HG02852 (cell line): ENCODE data around the gene WNT8B.

Source experiments
- ATAC-seq: cut with Tn5 transposase; IDR thresholded peaks from one replicate; pipeline ENCODE4 v1.9.1; 2021; ENCODE audit warnings: mild to moderate bottlenecking, moderate library complexity; ENCODE audit not compliant: unreplicated experiment

Gene WNT8B

DNA sequence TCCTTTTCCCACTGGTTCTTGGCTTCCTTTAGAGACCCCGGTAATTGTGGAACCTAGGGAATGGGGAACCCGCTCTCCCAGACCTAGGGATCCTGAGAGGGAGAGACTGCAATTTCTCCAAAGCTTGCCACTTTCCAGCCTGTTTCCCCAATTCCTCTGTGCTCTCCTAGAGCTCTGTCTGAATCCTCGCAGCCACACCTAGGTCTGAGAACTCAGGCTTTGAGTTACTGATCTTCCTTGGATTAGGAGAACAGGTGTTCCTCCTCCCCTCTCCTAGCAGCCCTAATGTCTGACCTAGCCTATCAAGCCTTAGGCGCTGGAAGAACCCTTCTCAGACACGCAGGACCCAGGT, 20.0 kb downstream of the WNT8B start:
- ATAC-seq, result no peak

DNA sequence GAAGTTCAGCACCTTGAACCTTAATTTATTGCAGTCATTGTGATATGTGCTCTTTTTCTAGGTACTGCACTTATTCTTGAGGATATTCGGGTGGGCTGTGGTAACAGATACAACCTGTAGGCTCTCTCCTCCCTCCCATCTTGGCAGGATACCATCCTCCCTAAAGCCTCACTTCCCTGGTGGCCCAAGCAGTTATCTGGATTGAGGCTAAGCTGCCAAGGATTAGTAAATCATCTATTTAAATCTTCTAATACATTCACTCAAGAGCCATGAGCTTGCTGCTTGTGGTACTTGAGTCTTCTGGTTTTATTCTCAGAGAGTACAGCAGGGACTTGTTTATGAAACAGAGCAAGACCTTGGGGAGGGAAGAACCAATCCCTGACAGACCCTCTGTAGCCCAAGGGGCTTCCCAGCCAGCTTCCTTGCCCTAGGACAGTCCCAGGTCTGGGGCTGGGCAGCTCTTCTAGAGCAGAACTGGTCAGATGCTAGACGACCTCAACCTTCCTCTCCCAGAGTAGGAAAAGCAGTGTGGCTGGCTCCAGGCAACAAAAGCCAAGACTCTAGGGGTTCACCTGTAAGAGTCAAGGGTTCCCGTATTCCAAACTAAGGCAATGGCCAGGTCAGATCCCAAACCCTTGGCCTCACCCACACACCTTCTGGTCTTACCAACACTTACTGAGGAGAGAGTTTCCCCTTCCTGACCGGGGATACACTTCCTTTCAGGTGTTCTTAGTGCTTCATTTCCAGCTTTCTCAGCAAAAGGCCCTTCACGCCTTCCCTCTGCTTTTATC, 21.3 kb downstream of the WNT8B start:
- ATAC-seq, result no peak

DNA sequence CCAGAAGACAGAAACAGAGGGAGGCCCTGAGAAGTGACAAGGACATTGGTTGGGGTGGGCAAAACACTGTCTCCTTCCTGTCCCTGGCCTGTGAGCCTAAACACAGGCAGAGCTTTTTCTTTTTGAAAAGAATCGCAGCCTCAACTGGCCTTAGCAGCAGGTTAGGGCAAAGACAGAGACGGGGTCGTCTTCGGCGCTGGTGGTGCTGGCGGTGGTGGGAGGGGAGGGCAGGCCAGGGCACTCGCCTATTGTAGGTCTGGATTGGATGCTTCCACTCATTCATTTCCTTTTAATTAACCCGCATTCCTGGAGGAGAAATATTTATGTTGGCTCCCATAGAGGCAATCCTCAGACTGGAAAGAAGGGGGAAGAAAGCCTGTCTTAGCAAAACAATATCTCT, 22.6 kb downstream of the WNT8B start:
- no peak for ATAC-seq

GRCh38 chr10:100485801-100486495, 23.1 kb downstream of the WNT8B start:
- ATAC-seq, result no peak

DNA sequence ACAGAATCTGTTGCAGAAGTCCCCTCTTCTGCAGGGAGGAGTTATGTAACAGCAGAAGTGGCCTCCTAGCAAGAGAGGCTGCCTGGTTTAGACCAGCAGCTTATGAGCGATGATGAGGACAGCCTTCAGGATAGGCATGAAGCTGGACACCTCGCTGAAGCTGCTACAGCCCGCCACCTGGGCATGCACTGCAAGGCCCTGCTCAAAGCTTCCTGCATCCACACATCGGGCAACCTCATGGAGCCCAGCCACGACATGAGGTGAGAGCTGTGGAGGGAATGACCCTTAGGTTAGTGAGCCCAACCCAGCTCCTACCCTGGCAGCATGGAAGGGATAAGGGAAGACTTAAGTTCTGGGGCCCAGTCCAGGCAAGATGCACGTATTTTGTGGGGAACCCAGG, 24.7 kb downstream of the WNT8B start:
- ATAC-seq, result no peak

GRCh38 chr10:100489396-100489795, 26.6 kb downstream of the WNT8B start:
- no peak for ATAC-seq

DNA sequence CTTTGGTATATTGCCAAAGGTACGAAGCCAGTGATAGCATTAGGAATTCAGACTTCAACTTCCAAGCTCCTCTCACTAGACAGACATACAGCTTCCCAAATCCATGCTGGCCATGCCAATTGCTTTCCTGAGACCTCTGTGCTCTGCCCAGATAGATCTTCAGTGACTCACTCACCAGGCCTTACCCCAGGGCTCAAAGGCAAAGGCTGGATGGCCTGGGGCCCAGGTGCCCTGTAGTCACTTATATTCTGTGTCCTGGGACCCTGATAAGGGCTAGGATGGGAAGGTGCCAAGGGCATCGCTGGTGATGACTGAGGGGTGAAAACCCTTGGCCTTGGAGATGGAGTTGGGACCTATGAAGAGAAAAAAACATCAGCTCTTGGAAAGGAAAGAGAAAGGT, 27.7 kb downstream of the WNT8B start:
- no peak for ATAC-seq

DNA sequence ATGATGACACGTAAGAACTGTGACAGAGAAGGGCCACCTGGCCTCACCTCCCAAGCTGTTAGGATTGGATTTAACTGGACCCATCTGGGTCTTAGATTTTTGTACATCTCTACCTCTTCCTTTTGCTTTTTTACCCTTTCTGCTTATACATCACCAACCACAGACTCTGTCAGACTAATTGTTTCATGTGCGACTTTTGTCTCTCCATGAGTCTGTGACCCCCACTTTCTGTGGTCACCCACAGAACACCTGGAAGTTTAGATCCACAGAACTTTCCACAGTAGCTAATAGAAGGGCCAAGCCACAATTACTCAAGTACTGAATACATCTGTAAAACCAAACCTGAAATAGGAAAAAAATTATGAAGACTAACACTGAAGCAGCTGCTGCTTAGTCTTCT, 33.8 kb downstream of the WNT8B start:
- ATAC-seq, result no peak

DNA sequence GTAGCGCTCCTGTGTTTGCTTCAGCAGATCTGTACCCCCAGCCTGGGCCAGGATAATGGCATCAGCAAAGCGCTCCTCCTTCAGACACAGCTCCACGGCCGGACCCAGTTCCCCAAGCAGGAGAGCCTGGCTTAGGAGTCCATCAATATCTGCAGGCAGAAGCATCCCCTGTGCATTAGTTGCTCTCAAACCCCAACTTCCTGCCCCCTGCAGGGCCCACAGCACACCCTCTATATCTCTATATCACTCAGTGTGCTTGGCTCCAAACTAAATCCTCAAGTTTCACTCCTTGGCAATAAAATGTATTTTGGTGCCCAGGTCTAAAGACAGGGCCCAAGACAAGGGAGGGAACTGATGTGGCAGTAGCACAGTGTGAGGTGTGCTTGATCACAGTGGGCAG, 35.2 kb downstream of the WNT8B start:
- no peak for ATAC-seq

DNA sequence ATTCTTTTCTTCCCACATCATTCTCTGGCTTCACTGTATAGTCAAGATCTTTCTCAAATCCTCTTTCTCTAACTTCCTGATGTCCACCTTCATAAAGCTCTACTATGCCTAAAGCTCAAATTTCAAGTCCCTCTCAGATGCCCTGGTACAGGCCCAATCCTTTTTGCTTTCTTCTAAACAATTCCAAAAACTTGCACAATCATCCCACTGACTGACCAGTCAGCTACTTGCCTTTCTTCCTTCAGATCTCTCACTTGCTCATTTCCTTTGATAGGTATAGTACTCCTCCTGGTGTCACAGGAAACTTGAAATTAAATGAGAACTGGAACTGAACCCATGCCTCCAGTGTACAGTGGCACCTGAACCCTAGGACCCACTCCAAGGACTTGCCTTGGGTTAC, 38.6 kb downstream of the WNT8B start:
- no peak for ATAC-seq

GRCh38 chr10:100502926-100503494, 40.2 kb downstream of the WNT8B start:
- ATAC-seq, result no peak

DNA sequence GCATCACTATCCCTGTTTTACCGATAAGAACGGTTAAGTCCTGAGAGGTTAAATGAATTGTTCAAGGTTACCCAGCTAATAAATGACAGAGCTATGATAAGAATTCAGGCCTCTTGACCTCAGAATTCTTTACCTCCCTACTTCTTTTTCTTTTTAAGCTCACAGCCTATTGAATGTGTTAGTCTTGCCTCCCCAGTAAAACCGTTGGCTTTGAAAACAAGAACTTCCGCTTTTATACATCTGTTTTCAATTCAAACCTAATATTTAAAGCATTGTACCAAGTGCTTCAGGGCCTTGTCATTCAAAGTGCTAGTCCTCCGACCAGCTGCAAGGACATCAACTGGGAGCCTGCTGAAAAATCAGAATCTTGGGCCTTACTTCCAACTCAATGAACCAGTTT, 41.3 kb downstream of the WNT8B start:
- no peak for ATAC-seq

- no peak for ATAC-seq
These were observed 42.4 kb downstream of the WNT8B start for GRCh38 chr10:100505164-100505563.

GRCh38 chr10:100506596-100507356, 44.0 kb downstream of the WNT8B start:
- no peak for ATAC-seq

DNA sequence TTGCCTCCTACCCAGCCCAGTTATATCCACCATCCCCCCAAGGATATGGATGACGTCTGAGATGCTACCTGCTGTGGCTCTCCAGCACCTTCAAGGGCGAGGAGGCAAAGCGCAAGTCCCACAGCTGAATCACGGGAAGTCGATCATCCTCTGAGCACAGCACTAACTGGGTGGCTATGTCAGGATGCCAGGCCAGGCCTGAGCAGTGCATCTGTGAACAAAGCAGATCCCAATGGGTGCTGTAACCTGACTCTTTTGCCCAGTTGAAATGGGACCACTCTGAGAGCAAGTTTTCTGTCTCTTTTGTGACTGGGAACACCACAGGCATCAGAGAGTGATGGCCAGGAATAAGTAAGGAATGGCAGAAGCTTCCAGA, 44.5 kb downstream of the WNT8B start:
- ATAC-seq, result no peak

DNA sequence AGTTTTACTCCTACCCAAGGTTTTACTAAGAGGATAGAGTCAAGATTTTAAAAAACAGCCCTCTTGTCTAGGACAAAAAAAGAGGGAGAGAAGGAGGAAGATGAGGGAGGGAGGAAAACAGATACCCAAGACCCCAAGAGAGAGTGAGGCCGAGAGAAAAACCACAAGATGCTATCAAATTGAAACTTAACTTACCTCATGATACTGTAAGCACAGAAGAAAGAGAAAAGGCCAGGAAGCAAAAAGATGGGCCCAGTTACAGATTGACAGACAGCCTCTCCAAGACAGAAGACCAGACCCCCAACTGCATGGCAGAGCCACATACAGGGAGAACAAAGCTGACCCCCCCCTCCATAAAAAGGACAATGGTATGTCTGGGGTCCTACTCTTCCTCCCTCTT, 45.5 kb downstream of the WNT8B start:
- no peak for ATAC-seq

DNA sequence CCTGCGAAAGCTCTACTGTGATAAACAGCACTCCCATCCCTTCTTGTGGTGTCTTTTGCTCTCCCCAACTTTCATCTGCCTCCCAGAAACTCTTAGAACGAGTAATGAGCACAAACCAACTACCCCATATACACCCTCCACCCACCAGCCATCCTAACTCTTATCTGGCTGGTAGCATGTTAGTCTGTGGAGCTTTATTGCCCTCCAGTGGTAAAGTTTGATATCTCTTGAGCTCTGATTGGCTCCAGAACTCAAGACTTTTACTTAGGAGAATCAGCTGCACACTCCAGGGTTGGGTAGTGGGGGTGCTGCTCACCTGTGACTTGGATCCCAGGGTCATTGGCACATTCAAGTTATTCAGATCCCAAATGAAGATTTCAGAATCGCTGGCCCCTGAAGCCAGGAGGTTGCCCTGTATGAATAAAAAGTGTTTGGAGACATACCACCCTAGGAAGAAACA, 45.9 kb downstream of the WNT8B start:
- no peak for ATAC-seq

- ATAC-seq, result no peak
These were observed 46.5 kb downstream of the WNT8B start for GRCh38 chr10:100509241-100509840.

DNA sequence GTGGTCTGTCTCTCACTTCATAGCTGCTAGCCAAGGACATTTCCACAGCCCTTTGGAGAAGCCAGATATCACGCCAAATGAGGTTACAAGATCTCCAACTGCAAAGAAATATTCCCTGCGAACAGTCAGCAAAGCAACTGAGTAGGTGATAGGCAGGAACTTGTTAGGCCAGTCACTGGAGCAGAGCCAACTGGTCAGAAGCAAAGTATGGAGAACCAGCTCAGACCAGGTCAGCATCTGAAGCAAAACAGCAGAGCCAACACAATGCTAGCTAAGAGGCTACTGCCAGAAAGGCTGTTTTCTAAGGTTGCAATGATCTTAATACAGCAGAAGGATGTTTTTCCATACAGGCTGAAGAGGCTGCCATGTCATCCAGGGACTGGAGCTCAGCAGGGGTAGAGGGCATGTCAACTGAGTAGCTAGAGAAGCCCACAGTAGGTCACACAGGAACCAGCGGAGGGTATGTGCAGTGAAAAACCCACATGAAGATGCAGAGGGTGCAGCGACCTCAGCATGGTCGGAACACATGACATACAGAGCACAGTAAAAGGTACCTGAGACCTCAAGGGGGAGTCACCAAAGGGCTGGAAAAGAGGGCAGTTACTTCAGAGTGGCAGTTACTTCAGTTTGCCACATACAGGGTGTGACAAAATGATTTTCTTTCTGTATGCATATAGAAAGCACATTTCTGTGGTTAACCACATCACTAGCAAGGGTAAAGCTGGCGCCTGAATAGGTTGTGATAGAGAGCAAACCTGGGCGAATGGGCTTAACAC, 47.9 kb downstream of the WNT8B start:
- ATAC-seq, result no peak

GRCh38 chr10:100515612-100516011, 52.8 kb downstream of the WNT8B start:
- ATAC-seq, result no peak
